SK-N-MC (cell line): ENCODE data around the gene BEAN1.
"Not testable (repeated sequence)": the region's sequence is repeated elsewhere in the genome, so short reads cannot be mapped to it uniquely, and the experiment has no call there.

Experiments used
- DNase-seq: peaks from one replicate; pipeline ENCODE4 v3.0.0-alpha.2; 2011; ENCODE audit warnings: low read depth, low spot score
- H3K27ac ChIP-seq: fragments of 200-600 bp; sonication (generic); 2 replicates; pipeline ENCODE4 v1.5.1; 2016; ENCODE audit warnings: mixed run types
- H3K36me3 ChIP-seq: fragments of 200-600 bp; sonication (generic); 2 replicates; pipeline ENCODE4 v1.6.1; 2017; ENCODE audit warnings: antibody characterized with exemption, low read length, mixed read lengths; ENCODE audit not compliant: insufficient read depth
- H3K4me3 ChIP-seq: fragments of 200-600 bp; sonication (generic); 2 replicates; pipeline ENCODE4 v1.5.1; 2016
- H3K9ac ChIP-seq: fragments of 200-600 bp; sonication (generic); 2 replicates; pipeline ENCODE4 v1.8.0; 2017; ENCODE audit warnings: mixed run types, mixed read lengths; ENCODE audit not compliant: insufficient read length
- H3K9me3 ChIP-seq: fragments of 200-600 bp; sonication (generic); 2 replicates; pipeline ENCODE4 v1.6.1; 2017; ENCODE audit warnings: low read depth, mild to moderate bottlenecking, antibody characterized with exemption, low read length, moderate library complexity, mixed read lengths
- EZH2 ChIP-seq: fragments of 200-600 bp; sonication (generic); IDR thresholded peaks from one replicate; pipeline ENCODE4 v1.6.1; 2017; ENCODE audit warnings: antibody characterized with exemption
- FOXP2 ChIP-seq: optimal IDR thresholded peaks from 2 replicates; pipeline ENCODE3; 2011; ENCODE audit warnings: mild to moderate bottlenecking, moderate library complexity; ENCODE audit not compliant: insufficient read depth; ENCODE audit errors: extremely low read length, control extremely low read depth
- POLR2AphosphoS5 ChIP-seq: IDR thresholded peaks from 2 replicates; pipeline ENCODE4 v1.6.1; 2012; ENCODE audit warnings: mild to moderate bottlenecking, low read depth, low read length, borderline replicate concordance

Gene BEAN1

DNA sequence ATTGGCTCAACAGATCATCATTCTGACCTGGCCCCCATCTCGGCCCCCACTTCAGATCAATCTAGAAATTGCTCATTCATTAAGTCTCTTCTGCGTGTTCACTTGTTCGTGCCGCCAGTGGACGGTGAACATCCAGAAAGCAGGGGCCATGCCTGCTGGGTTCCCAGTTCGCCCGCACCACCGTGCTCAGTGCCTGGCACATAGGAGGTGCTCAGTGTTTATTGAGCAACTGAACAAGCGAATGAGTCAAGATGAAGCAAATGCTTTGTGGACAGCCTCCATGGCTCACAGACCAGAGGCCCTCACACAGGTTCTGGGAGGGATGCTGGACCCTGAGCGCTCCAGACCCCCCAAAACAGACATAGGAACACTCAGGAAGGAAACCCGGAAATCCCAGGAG, 13.9 kb downstream of the BEAN1 start:
- TF ChIP-seq FOXP2 (no peak), EZH2 (no peak), POLR2AphosphoS5 (no peak)
- Histone ChIP-seq H3K4me3 (no peak overlapping the region), H3K9ac (no peak overlapping the region), H3K9me3 (no peaks in the 10 kb centered on the region), H3K27ac (no peak overlapping the region), H3K36me3 (no peaks in the 10 kb centered on the region)
- DNase-seq, result no peak

DNA sequence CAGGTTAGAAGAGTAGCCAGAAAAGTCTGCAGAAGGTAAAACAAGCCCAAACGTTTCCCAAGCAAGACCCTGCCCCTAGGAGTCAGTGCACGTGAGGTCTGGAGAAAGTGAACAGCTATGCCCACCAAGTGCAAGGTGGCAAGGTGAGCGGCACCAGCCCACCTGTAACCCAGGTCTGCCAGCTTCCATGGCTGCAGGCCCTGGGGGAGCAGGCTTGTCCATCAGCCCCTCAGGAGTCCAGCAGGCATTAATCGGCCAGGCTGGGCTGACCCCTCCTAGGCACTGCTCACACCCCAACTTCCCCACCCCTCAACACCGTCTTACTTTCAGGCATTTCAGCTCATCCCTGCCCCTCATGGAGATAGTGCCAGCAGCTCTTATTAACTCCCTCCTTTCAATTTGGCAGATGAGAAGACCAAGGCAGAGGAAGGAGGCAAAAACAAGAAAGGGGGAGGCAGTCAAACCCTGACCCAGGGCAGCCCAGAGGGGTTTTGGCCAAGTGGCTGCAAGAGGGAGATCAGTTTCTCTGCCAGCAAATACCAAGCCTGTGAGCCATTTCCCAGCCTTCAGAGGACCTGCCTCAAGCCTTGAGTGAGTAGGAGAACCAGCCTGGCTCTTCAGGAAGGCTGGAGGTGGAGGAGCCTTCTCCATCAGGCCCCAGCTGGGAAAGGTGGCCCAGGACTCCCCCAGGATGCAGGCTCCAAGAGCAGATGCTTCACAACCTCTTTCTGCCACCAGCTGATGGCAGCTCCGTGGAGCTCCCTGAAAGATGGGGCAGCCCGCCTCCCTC, 14.7 kb downstream of the BEAN1 start:
- no peak overlapping the region for H3K9ac ChIP-seq
- no peak overlapping the region for H3K4me3 ChIP-seq
- no peak for TF ChIP-seq EZH2
- TF ChIP-seq FOXP2, result no peak
- no peak for TF ChIP-seq POLR2AphosphoS5
- H3K27ac ChIP-seq, result no peak overlapping the region
- DNase-seq, result no peak
- no peaks in the 10 kb centered on the region for H3K9me3 ChIP-seq
- no peaks in the 10 kb centered on the region for H3K36me3 ChIP-seq

DNA sequence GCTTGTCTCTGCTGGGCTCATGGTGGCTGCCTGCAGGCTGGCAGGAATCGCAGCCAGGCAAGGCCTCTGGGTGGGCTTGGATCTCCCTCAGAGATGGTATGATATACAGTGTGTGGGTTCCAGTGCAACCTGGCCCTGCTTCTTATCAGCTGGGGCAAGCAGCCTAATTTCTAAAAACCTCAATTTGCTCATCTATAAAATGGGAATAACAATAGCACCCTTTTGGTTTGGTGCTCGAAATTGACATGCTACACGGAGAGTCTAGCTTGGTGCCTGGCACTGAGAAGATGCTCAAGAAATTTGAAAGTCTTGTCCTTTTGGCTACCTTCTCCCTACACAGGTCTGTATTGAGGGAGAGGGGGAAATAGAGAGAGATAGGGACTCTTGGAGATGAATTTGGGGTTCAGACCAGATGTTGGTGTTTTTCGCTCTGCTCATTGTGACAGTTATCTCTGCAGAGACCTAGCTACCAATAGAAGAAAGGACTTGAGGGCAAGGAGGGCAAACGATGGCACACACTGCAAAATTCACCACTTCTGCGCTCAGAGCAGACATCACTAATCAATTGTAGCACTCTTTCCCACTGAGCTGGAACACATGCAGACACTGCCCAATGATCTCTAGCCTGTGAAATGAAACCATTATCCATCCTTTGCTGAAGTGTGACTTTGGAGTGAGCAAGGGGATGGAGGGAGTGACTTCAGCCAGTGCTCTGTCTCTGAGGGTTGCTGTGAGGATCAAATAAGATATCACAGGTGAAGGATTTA, 15.6 kb downstream of the BEAN1 start:
- Histone ChIP-seq H3K36me3 (no peaks in the 10 kb centered on the region), H3K9me3 (no peaks in the 10 kb centered on the region), H3K4me3 (no peak overlapping the region), H3K9ac (no peak overlapping the region), H3K27ac (no peak overlapping the region)
- TF ChIP-seq EZH2, result no peak
- TF ChIP-seq POLR2AphosphoS5, result no peak
- no peak for TF ChIP-seq FOXP2
- DNase-seq, result no peak

DNA sequence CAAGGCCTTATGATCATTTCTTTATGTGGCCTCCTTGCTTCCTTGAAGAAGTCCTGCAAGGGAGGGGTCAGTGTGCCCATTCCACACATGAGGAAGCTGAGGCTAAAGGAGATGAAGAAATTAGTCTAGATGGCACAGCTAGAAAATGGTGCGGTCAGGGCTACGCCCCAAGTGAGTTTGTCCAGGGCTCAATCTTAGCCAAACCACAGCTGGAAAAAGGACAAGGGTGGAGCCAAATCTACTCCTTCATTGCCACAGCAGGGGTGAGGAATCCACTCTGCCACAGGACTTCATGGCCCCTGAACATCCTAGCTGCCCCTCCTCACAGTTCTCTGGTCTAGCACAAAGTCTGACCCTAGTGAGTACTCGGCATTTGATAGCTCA, 16.2 kb downstream of the BEAN1 start:
- Histone ChIP-seq H3K27ac (no peak overlapping the region), H3K36me3 (no peaks in the 10 kb centered on the region), H3K4me3 (no peak overlapping the region), H3K9ac (no peak overlapping the region), H3K9me3 (no peaks in the 10 kb centered on the region)
- no peak for DNase-seq
- TF ChIP-seq POLR2AphosphoS5, result no peak
- no peak for TF ChIP-seq FOXP2

DNA sequence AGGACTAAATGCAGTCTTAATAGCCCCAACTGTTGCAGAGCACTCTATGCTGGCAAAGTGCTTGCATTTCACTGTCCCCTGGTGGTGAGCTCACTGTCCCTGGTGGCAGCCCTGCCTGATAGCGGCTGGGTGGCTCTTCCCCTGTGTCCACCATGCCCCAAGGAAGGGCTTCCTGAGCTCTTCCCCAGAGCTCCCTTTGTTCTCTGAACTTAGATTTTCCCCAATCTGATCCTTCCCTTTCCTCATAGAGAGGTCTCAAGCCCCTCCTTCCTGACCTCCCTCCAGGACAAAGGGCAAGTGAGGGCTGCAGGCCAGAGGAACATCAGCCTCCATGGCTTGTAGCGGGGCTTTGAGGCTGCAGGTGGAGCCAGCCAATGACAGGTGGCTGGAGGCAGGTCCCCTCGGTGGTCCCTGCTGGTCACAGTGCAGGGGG, 17.0 kb downstream of the BEAN1 start:
- H3K9ac ChIP-seq, result no peak overlapping the region
- DNase-seq, result no peak
- TF ChIP-seq POLR2AphosphoS5 (no peak), EZH2 (no peak), FOXP2 (no peak)

DNA sequence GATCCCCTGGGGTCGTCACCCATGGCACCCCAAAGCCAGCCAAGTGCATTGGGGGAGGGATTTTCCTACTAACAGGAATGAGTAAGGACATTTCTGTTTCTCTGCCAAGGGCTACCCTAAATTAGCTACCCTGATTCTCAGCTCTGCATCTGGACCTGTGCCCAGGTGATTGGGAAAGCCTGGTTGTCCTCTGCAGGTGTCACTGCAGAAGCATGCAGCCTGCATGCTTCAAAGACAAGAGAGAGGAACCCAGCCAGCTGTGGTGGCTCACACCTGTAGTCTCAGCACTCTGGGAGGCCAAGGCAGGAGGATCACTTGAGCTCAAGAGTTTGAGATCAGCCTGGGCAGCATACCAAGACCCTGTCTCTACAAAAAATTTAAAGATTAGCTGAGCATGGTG, 19.6 kb downstream of the BEAN1 start:
- no peak overlapping the region for H3K9ac ChIP-seq
- no peak for DNase-seq
- H3K27ac ChIP-seq, result no peak overlapping the region
- no peaks in the 10 kb centered on the region for H3K9me3 ChIP-seq
- no peaks in the 10 kb centered on the region for H3K36me3 ChIP-seq
- H3K4me3 ChIP-seq, result no peak overlapping the region
- TF ChIP-seq EZH2 (no peak), FOXP2 (no peak), POLR2AphosphoS5 (no peak)

More for the DNA sequence above, 17.0 kb downstream of the BEAN1 start:
- Histone ChIP-seq H3K4me3 (no peak overlapping the region), H3K9me3 (no peaks in the 10 kb centered on the region), H3K27ac (no peak overlapping the region), H3K36me3 (no peaks in the 10 kb centered on the region)

DNA sequence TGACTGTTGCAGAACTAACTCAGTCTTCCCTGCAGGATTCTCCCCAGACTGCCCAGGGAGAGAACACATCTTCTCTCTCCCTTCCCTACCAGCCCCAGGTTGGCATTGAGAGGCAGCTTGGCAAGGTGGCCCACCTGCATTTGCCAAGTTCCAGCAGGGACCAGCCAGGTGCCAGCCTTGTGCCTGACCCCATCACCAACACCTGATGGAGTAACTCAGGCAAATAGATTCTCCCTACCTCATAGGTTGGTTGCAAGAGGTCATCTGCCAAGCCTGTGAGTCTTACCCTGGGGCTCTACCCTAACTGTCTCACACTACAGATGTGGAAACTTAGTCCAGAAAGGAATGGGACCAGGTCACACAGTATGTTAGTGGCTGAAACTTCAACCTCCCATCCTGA, 20.4 kb downstream of the BEAN1 start:
- no peaks in the 10 kb centered on the region for H3K9me3 ChIP-seq
- H3K4me3 ChIP-seq, result no peak overlapping the region
- H3K36me3 ChIP-seq, result no peaks in the 10 kb centered on the region
- H3K9ac ChIP-seq, result no peak overlapping the region
- no peak overlapping the region for H3K27ac ChIP-seq
- no peak for DNase-seq
- TF ChIP-seq FOXP2 (no peak), EZH2 (no peak), POLR2AphosphoS5 (no peak)

DNA sequence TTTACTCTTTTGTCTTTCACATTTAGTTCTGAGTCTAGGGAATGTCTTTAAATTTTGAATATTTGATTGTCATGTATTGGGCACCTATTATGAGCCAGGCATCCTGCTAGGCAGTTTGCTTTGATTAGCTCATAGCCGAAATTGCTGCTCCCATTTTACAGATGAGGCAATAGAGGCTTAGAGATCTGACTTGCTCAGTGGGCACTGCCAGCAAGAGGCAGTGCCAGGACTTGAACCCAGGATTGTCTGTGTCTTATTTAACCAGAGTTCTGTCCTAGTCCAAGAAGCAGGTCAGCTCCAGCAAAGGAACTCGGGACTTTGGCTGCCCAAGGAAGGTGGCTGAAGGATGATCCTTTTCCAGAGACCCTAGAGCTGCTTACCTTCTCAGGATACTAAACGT, 24.5 kb downstream of the BEAN1 start:
- H3K9ac ChIP-seq, result no peak overlapping the region
- DNase-seq, result no peak
- no peak overlapping the region for H3K4me3 ChIP-seq
- H3K27ac ChIP-seq, result no peak overlapping the region
- TF ChIP-seq POLR2AphosphoS5 (no peak), EZH2 (no peak), FOXP2 (no peak)
- no peaks in the 10 kb centered on the region for H3K9me3 ChIP-seq
- H3K36me3 ChIP-seq, result no peaks in the 10 kb centered on the region

DNA sequence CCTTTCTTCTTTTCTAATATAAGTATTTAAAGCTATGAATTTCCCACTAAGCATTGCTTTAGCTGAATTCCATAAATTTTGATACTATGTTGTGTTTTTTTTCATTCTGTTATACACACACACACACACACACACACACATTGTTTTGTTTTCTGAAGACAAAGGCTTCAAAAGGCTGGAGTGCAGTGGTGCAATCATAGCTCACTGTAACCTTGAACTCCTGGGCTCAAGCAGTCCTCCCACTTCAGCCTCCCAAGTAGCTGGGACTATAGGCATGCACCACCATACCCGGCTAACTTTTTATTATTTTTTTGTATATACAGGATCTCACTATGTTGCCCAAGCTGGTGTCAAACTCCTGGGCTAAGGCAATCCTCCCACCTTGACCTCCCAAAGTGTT, 26.1 kb downstream of the BEAN1 start:
- not testable (repeated sequence) for H3K27ac ChIP-seq, H3K9ac ChIP-seq, H3K4me3 ChIP-seq, H3K9me3 ChIP-seq, H3K36me3 ChIP-seq, DNase-seq
